RWPE2 (cell line): ENCODE data around the gene PSMA3.

Experiments used
- ATAC-seq: fragments of 200-7000 bp; cut with Tn5 transposase; 3 replicates; pipeline ENCODE4 v1.9.1; 2021; ENCODE audit warnings: low read depth
- DNase-seq: peaks from one replicate; pipeline ENCODE4 v3.0.0-alpha.2; 2020; ENCODE audit warnings: low spot score
- H3K27ac ChIP-seq: fragments of 450-650 bp; 2 replicates; pipeline ENCODE4 v1.5.1; 2017; ENCODE audit warnings: mild to moderate bottlenecking; ENCODE audit not compliant: poor library complexity, severe bottlenecking
- H3K27me3 ChIP-seq: fragments of 250-450 bp; sonication (Bioruptor Pico); 2 replicates; pipeline ENCODE4 v1.5.1; 2021; ENCODE audit warnings: mild to moderate bottlenecking, moderate library complexity; ENCODE audit not compliant: insufficient read depth, poor library complexity, severe bottlenecking
- H3K36me3 ChIP-seq: fragments of 250-450 bp; sonication (Bioruptor Pico); 2 replicates; pipeline ENCODE4 v1.5.1; 2020; ENCODE audit warnings: low read depth, mild to moderate bottlenecking, moderate library complexity
- H3K4me1 ChIP-seq: fragments of 250-450 bp; sonication (Bioruptor Pico); 2 replicates; pipeline ENCODE4 v1.5.1; 2021; ENCODE audit warnings: mild to moderate bottlenecking, moderate library complexity; ENCODE audit not compliant: insufficient read depth, poor library complexity, severe bottlenecking
- H3K4me3 ChIP-seq: fragments of 250-450 bp; sonication (Bioruptor Pico); 2 replicates; pipeline ENCODE4 v1.5.1; 2021; ENCODE audit warnings: mild to moderate bottlenecking, moderate library complexity; ENCODE audit not compliant: severe bottlenecking
- H3K9me3 ChIP-seq: fragments of 250-450 bp; sonication (Bioruptor Pico); 2 replicates; pipeline ENCODE4 v1.5.1; 2021; ENCODE audit warnings: mild to moderate bottlenecking, moderate library complexity; ENCODE audit not compliant: severe bottlenecking
- TF ChIP-seq, protein P1 (sequence below): fragments of 450-650 bp; IDR thresholded peaks from one replicate; pipeline ENCODE4 v1.5.1; 2017; ENCODE audit warnings: mild to moderate bottlenecking, moderate library complexity; ENCODE audit not compliant: poor library complexity, severe bottlenecking

PSMA3 gene

DNA sequence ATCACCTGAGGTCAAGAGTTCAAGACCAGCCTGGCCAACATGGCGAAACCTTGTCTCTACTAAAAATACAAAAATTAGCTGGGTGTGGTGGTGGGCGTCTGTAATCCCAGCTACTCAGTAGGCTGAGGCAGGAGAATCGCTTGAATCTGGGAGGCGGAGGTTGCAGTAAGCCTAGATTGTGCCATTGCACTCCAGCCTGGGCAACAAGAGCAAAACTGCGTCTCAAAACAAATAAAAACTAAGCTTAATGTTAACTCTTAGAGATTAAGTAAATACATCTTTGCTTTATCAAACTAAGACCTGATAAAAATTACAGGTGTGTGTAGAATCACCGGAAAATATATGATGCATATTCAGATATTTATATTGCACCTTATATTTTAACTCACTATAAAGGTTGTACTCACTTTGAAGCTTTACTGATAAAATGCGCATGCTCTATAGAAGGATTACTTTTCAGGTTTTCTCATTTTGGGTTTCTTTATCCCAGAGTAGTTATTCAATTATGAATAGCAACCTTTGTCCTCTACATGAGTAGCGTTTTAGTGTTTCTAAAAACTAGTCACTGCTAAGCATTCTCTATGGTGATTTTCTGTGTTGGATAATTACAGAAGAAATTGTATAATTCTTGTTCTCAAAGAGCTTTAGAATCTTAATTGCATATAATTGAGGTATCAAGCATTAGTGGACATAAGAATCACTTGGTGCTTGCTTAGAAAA lies 63.1 kb downstream of the PSMA3 start:
- H3K4me1 ChIP-seq = peaks cover 5% of the 10 kb centered on the region
- peaks cover 62% of the 10 kb centered on the region for H3K36me3 ChIP-seq
- no peaks in the 10 kb centered on the region for H3K27me3 ChIP-seq
- H3K4me3 ChIP-seq = no peak overlapping the region
- H3K9me3 ChIP-seq = no peaks in the 10 kb centered on the region
- TF ChIP-seq, protein P1, sequence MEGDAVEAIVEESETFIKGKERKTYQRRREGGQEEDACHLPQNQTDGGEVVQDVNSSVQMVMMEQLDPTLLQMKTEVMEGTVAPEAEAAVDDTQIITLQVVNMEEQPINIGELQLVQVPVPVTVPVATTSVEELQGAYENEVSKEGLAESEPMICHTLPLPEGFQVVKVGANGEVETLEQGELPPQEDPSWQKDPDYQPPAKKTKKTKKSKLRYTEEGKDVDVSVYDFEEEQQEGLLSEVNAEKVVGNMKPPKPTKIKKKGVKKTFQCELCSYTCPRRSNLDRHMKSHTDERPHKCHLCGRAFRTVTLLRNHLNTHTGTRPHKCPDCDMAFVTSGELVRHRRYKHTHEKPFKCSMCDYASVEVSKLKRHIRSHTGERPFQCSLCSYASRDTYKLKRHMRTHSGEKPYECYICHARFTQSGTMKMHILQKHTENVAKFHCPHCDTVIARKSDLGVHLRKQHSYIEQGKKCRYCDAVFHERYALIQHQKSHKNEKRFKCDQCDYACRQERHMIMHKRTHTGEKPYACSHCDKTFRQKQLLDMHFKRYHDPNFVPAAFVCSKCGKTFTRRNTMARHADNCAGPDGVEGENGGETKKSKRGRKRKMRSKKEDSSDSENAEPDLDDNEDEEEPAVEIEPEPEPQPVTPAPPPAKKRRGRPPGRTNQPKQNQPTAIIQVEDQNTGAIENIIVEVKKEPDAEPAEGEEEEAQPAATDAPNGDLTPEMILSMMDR = no peak
- no peak for ATAC-seq
- H3K27ac ChIP-seq = no peak overlapping the region
- DNase-seq = no peak

DNA sequence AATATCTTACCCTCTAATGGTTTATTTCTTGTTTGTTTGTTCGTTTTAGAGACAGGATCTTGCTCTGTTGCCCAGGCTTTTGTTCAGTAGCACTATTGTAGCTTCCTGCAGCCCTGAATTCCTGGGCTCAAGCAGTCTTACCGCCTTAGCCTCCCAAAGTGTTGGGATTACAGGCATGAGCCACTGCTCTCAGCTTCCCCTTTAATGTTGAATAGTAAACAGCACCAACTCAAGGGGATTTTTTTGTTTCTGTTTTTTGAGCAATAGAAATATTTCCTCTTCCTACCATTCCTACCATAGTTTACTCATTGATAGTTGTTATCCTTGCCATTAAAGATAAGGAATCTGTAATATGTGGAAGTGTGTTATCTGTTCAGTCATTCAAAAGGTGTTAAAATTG lies 64.4 kb downstream of the PSMA3 start:
- ATAC-seq (no peak), DNase-seq (no peak)
- Histone ChIP-seq H3K4me1 (peaks cover 5% of the 10 kb centered on the region), H3K9me3 (no peaks in the 10 kb centered on the region), H3K4me3 (no peak overlapping the region), H3K36me3 (peaks cover 50% of the 10 kb centered on the region), H3K27me3 (no peaks in the 10 kb centered on the region), H3K27ac (no peak overlapping the region)
- TF ChIP-seq, protein P1 = no peak

DNA sequence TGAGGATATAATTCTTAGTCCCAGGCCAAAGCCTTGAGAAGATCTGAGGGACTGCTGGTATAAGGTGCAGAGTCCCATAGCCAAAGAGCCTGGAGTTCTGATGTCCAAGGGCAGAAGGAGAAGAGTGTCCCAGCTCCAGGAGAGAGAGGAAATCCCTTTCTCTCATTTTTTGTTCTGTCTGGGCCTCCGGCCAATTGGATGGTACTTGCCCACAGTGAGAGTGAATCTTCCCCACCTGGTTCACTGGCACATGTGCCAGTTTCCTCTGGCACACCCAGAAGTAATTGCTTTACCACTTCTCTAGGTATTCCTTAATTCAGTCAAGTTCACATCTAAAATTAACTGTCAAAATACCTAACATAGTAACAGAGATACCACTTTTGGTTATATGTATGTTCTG lies 69.1 kb downstream of the PSMA3 start:
- peaks cover 11% of the 10 kb centered on the region for H3K4me1 ChIP-seq
- DNase-seq (no peak), ATAC-seq (no peak)
- H3K27ac ChIP-seq = no peak overlapping the region
- H3K4me3 ChIP-seq = no peak overlapping the region
- TF ChIP-seq, protein P1 = no peak
- H3K36me3 ChIP-seq = peaks cover 38% of the 10 kb centered on the region
- H3K27me3 ChIP-seq = no peaks in the 10 kb centered on the region
- no peaks in the 10 kb centered on the region for H3K9me3 ChIP-seq

DNA sequence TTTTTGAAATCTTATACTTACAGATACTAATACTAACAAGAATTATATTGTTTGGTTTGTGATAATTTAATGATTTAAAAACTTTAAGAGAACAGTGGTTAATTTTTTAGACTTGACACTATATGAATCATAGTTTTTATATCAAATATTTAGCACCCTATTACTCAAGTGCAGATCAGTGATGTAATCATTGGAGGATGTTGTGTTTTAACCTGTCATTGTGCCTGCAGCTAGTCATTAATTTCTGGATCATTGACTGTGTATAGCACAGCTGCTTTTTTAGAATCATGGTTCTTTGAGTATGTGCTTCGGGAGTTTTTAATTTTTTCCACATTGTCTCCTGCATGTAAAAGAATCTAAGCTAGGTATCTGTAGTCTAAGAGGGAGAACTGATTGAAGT lies 71.0 kb downstream of the PSMA3 start:
- H3K36me3 ChIP-seq = peaks cover 44% of the 10 kb centered on the region
- ATAC-seq (peak; percentile 89), DNase-seq (no peak)
- no peaks in the 10 kb centered on the region for H3K9me3 ChIP-seq
- no peaks in the 10 kb centered on the region for H3K27me3 ChIP-seq
- H3K4me1 ChIP-seq = peaks cover 11% of the 10 kb centered on the region
- TF ChIP-seq, protein P1 = no peak
- no peak overlapping the region for H3K4me3 ChIP-seq
- H3K27ac ChIP-seq = no peak overlapping the region
